Measurements from ENCODE around the gene NAA25.
"Not testable (repeated sequence)": the region's sequence is repeated elsewhere in the genome, so short reads cannot be mapped to it uniquely, and the experiment has no call there.

The NAA25 gene

DNA sequence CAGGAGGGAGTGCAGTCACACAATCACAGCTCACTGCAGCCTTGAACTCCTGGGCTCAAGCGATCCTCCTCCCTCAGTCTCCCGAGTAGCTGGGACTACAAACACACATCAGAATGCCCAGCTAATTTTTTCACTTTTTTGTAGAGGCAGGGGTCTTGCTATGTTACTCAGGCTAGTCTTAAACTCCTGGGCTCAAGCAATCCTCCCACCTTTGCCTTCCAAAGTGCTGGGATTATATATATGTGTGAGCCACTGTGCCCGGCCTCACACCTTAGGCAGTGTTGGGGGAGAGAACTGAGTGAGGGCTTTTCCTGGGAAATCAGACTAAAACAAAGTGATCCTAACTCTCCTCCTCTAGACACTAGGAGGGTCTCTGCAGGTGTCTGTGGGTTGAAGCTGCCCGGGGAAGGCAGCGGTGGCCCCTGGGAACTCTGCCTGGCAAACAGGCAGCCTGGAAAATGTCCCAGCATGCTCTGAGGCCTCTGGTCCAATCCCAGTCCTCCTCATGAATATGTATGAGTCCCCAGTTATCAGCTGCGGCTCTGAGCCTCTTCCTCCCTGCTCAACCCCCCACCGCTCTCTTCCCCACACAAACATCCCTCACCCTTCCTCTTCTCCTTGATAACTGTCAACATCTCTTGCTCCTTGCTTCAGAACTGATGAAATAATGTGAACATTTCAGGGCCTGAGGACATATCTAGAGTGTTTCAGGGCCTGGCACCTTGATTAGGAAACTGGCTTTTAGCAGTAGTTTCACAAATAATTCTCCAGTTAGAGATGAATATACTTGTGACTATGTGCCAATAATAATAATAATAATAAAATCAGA, 7.9 kb upstream of the NAA25 start:
- H3K4me3 ChIP-seq (ENCODE audit: low read depth, low read length), result no peak overlapping the region
- TF ChIP-seq, protein P1, sequence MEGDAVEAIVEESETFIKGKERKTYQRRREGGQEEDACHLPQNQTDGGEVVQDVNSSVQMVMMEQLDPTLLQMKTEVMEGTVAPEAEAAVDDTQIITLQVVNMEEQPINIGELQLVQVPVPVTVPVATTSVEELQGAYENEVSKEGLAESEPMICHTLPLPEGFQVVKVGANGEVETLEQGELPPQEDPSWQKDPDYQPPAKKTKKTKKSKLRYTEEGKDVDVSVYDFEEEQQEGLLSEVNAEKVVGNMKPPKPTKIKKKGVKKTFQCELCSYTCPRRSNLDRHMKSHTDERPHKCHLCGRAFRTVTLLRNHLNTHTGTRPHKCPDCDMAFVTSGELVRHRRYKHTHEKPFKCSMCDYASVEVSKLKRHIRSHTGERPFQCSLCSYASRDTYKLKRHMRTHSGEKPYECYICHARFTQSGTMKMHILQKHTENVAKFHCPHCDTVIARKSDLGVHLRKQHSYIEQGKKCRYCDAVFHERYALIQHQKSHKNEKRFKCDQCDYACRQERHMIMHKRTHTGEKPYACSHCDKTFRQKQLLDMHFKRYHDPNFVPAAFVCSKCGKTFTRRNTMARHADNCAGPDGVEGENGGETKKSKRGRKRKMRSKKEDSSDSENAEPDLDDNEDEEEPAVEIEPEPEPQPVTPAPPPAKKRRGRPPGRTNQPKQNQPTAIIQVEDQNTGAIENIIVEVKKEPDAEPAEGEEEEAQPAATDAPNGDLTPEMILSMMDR (IDR thresholded peaks at IDR 0.05; ENCODE audit: low read depth, low read length), result no peak

DNA sequence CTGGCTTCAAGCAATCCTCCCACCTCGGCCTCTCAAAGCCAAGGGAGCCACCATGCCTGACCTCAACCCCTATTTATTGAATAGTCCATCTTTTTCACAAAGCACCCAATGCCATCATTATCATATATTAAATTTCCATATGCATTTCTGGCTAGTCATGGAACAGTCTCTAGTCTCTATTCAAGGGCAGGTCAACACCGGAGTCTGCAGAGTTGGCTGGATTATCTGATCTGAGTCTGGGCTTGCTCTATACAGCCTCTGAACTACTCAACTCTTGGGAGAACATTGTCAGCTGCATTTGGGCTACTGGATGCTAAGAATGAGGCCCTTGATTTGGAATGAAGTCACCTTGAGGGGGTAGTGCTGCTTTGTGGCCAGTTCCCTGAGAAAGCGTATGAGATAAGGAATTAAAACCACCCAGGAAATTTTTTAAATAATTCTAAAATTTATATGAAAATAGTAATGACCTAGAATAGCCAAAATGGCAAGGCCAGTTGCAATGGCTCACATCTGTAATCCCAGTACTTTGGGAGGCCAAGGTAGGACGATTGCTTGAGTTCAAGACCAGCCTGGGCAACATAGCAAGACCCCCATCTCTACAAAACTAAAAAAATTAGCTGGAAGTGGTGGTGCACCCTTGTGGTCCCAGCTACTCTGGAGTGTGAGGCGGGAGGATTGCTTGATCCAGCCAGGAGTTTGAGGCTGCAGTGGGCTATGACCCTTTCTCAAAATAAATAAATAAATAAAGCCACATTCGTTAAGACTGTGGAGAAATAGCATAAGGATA, 6.9 kb upstream of the NAA25 start:
- TF ChIP-seq, protein P1 (IDR thresholded peaks at IDR 0.05; ENCODE audit: low read depth, low read length), result no peak
- H3K4me3 ChIP-seq (ENCODE audit: low read depth, low read length), result no peak overlapping the region

DNA sequence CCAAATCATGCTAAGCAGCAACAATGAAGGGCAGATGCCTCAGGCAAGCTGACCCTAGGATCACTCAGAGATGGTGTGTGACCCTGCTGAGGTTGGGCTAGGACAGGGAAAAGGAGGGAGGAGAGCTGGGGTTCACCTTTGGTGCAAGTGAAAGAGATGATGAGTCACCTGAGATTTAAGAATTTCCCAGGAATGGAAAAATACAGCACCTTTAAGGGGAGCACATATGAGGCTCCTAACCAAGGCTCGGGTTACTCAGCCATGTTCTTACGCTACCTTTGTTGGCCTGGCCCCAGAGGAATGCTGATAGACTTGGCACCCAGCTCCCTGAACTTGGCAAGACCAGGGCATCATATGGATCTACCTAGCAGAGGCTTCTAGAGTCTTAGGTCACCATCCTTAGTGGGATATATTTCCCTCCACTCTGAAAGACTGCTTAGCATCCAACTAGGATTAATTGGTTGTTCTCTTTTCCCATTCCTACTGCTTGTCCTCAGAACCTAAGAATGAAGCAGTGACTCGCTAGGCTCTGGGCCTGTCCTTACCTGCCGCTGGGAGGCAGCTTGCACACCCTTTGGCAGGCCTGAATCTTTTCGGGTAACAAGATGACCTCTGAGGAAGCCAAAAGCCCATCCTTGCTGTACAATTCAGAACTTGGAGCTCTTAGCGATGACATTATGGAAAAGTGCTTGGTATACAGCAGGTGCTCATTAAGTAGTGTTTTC, 4.0 kb upstream of the NAA25 start:
- no peak overlapping the region for H3K4me3 ChIP-seq (ENCODE audit: low read depth, low read length)
- TF ChIP-seq, protein P1 (IDR thresholded peaks at IDR 0.05; ENCODE audit: low read depth, low read length), result no peak

DNA sequence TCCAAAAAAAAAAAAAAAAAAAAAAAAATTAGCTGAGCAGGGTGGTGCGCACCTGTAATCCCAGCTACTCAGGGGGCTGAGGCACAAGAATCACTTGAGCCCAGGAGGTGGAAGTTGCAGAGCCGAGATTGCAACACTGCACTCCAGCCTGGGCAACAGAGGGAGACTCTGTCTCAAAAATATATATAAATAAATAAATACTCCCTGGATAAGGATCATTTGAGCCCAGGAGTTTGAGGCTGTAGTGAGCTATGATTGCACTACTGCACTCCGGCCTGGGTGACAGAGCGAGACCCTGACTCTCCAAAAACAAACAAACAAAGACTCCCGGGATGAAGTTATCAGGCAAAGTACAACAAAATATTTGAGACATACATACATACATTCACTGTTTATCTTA, 3.3 kb upstream of the NAA25 start:
- TF ChIP-seq, protein P1 (IDR thresholded peaks at IDR 0.05; ENCODE audit: low read depth, low read length), result no peak
- H3K4me3 ChIP-seq (ENCODE audit: low read depth, low read length), result no peak overlapping the region

DNA sequence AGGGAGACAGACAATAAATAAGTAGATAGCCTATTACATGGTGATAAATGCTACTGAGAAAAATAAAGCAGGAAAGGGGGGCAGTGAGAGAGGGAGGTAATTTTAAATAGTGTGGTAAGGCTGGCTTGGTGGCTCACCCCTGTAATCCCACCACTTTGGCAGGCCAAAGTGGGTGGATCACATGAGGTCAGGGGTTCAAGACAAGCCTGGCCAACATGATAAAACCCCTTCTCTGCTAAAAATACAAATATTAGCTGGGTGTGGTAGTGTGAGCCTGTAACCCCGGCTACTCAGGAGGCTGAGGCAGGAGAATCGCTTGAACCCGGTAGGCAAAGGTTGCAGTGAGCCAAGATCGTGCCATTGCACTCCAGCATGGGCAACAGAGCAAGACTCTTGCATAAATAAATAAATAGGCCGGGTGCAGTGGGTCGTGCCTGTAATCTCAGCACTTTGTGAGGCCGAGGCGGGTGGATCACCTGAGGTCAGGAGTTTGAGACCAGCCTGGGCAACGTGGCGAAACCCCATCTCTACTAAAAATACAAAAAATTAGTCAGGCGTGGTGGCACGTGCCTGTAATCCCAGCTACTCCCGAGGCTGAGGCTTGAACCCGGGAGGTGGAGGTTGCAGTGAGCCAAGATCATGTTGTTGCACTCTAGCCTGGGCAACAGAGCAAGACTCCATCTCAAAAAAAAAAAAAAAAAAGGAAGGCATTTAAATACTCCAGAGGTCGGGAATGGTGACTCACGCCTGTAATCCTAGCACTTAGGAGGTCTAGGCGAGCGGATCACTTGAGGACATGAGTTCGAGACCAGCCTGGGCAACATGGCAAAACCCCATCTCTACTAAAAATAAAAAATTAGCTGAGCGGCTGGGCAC, 2.4 kb upstream of the NAA25 start:
- H3K4me3 ChIP-seq (ENCODE audit: low read depth, low read length), result not testable (repeated sequence)

DNA sequence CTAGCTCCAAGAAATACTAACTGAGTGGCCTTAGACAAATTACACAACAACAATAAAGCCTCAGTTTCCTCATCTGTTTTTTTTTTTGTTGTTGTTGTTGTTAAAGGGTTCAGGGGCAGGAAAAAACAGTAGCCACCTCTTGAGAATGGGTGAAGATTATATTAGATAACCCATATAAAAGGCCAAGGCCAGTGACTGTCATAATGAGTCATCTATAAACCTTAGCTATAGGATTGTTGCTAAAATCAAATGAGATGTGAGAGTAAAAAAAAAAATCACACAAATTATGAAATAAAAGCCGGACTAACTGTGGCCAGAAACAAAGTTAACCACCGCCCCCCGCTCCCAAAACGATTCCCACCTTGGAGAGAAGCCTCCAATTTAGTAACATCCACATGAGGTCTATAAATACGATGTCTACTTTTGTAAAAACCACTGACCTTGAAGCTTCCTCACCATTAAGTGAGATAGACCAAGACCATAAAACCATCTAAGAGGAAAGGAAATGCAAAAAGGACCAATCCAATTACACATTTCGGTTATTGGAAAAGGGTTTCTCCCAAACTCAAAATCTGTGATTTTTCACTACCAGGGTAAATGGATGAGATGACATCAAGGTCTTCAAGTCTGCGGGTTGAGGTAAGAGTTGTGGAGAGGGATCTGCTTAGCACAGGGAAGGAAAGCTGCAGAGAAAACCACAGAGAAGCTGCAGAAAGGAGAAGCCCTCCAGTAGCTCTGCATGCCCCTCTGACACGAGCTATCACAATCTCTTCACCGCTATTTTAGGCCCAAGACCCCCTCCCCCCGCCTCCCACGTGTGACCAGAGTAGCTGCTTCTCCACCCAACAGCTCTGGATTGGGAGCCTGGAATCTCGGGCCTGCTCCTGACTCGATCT, 1.0 kb downstream of the NAA25 start:
- H3K4me3 ChIP-seq (ENCODE audit: low read depth, low read length), result peak overlapping the region; percentile 75
- TF ChIP-seq, protein P1 (IDR thresholded peaks at IDR 0.05; ENCODE audit: low read depth, low read length), result no peak
